Breast epithelium (tissue), 4 donors: ENCODE data around the gene ATG14. TPM values are rescaled to one million over a fixed set of nuclear protein-coding genes. Genes with fewer than 3 reads are reported as not detected.
A peak's percentile ranks its signal among the peaks of the same experiment; 100 is the strongest.

ENCODE experiments used
- DNase-seq, 2 donors: peaks; one replicate each; pipeline ENCODE4 v3.0.0-alpha.2; 2019; ENCODE audit warnings: low spot score in 2 of 2
- H3K27ac ChIP-seq, 2 donors: fragments of 200-600 bp; sonication (generic) in 1 of 2; one replicate each; pipeline ENCODE4 v1.5.1; 2016 to 2019; ENCODE audit warnings: mild to moderate bottlenecking in 1 of 2
- H3K27me3 ChIP-seq, 2 donors: fragments of 200-600 bp; sonication (generic) in 1 of 2; one replicate each; pipeline versions ENCODE4 v1.5.1 to v1.6.0; 2017 to 2019; ENCODE audit warnings: control low read depth in 1 of 2, mild to moderate bottlenecking in 1 of 2
- H3K36me3 ChIP-seq: fragments of 200-600 bp; one replicate; pipeline ENCODE4 v1.5.1; 2019
- H3K4me1 ChIP-seq, 2 donors: fragments of 200-600 bp; sonication (generic); one replicate each; pipeline ENCODE4 v1.5.1; 2016 to 2019; ENCODE audit warnings: control low read depth in 1 of 2
- H3K4me3 ChIP-seq, 3 donors: fragments of 200-600 bp; sonication (generic); 1 replicate in 2 of 3; 2 replicates in 1 of 3; pipeline ENCODE4 v1.5.1; 2016 to 2019; ENCODE audit warnings: mild to moderate bottlenecking in 3 of 3, moderate library complexity in 2 of 3
- H3K9me3 ChIP-seq, 2 donors: fragments of 200-600 bp; sonication (generic) in 1 of 2; one replicate each; pipeline ENCODE4 v1.5.1; 2016 to 2019; ENCODE audit warnings: control low read depth in 1 of 2
- POLR2A ChIP-seq: fragments of 450-650 bp; IDR thresholded peaks from one replicate; pipeline ENCODE4 v1.6.1; 2016; ENCODE audit warnings: antibody characterized with exemption, mild to moderate bottlenecking, moderate library complexity
- POLR2AphosphoS5 ChIP-seq, 3 donors: sonication (generic); formaldehyde crosslinking; IDR thresholded peaks; one replicate each; pipeline ENCODE4 v1.6.1; 2017; ENCODE audit warnings: antibody characterized with exemption in 3 of 3
- intact Hi-C: fragments of 100-400 bp; cut with DNase I; formaldehyde crosslinking; loops from one replicate; pipeline ENCODE4 v1.15.1; 2023; ENCODE audit warnings: low total_unique reads
- total RNA-seq, 3 donors: library from RNA; depleted of rRNA; stranded (reverse); fragments of >200 nt; gene quantifications; one replicate each; pipeline ENCODE4 v1.1.0, GENCODE V29; 2016
- TF ChIP-seq, protein P1 (sequence below), 3 donors: fragments of 450-650 bp; IDR thresholded peaks; one replicate each; pipeline ENCODE4 v1.5.1; 2016 to 2017; ENCODE audit warnings: antibody characterized with exemption in 3 of 3, mild to moderate bottlenecking in 3 of 3, moderate library complexity in 3 of 3

Gene ATG14
- total RNA-seq, 3 donors from 2014 or later, result 14.6 to 28.0 (median 16.1) TPM

DNA sequence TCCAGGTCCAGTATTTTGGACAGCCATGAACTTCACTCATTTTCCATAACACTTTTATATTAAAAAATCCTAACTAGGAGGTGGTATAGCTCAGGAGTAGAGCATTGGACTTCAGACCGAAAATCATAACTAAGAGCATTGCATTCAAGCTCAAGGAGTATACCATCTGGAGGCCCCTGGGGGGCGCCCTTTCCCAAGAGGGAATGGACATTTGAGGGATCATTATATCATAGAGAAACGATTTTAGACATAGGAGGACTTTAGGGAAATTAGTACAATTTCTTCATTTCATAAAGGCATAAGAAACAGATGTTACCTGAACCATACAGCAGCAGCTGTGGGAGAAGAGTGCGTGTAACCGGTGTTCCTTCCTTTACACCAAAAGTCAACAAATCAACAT lies 5.2 kb upstream of the ATG14 start:
- intact Hi-C loops, result no loop called here

DNA sequence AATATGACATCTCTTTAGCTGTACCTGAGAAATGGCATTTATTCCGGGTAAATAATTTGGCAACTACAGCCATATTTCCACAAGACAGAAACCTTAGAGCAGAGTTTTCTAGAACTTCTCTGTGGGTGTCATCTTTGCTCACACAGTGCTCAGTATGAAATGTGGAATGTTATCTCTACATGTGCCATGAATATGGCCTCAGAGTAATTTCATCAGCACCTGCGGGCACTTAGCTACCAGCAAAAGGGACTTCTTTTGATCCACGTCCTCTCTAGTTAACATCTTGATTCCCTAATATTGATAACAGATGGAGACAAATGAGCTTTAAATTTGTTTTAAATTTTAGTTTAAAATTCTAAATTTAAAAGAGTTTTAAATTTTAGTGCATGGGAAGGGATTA lies 2.9 kb upstream of the ATG14 start:
- Histone ChIP-seq H3K9me3 (no peaks in the 10 kb centered on the region), H3K4me3 (no peak overlapping the region), H3K36me3 (no peaks in the 10 kb centered on the region), H3K27ac (no peak overlapping the region), H3K27me3 (no peaks in the 10 kb centered on the region), H3K4me1 (peaks cover 0 to 7% of the 10 kb centered on the region in 2 donors)
- no peak for DNase-seq
- intact Hi-C loops, result no loop called here
- TF ChIP-seq, protein P1, sequence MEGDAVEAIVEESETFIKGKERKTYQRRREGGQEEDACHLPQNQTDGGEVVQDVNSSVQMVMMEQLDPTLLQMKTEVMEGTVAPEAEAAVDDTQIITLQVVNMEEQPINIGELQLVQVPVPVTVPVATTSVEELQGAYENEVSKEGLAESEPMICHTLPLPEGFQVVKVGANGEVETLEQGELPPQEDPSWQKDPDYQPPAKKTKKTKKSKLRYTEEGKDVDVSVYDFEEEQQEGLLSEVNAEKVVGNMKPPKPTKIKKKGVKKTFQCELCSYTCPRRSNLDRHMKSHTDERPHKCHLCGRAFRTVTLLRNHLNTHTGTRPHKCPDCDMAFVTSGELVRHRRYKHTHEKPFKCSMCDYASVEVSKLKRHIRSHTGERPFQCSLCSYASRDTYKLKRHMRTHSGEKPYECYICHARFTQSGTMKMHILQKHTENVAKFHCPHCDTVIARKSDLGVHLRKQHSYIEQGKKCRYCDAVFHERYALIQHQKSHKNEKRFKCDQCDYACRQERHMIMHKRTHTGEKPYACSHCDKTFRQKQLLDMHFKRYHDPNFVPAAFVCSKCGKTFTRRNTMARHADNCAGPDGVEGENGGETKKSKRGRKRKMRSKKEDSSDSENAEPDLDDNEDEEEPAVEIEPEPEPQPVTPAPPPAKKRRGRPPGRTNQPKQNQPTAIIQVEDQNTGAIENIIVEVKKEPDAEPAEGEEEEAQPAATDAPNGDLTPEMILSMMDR (IDR thresholded peaks at IDR 0.05), result no peak
- TF ChIP-seq POLR2AphosphoS5 (IDR thresholded peaks at IDR 0.05), result no peak
- TF ChIP-seq POLR2A, result no peak

More for the DNA sequence above, 5.2 kb upstream of the ATG14 start:
- DNase-seq, result no peak
- Histone ChIP-seq H3K4me3 (no peak overlapping the region), H3K36me3 (no peaks in the 10 kb centered on the region), H3K9me3 (no peaks in the 10 kb centered on the region), H3K27me3 (no peaks in the 10 kb centered on the region), H3K27ac (no peak overlapping the region), H3K4me1 (peaks cover 0 to 5% of the 10 kb centered on the region in 2 donors)
- TF ChIP-seq POLR2AphosphoS5 (IDR thresholded peaks at IDR 0.05) (no peak), POLR2A (no peak)
- TF ChIP-seq, protein P1 (IDR thresholded peaks at IDR 0.05), result no peak

DNA sequence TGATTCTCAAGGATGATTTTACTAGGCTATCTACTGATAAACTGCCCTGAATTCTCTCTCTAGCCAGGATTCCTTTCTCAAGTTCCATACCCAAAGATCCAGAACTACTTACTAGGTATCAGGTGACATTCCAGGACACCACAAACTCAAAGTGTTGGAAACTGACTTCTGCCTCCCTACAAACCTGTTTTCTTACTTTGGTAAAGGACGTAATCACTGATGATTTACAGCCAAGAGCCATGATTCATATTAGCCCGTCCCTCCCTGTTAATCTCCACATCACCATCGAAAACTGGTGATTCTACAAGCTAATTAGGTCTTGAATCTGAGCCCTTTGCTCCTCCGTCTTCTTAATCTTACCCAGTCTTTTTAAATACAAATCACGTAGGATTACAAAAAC lies 1.0 kb upstream of the ATG14 start:
- Histone ChIP-seq H3K27me3 (no peaks in the 10 kb centered on the region), H3K9me3 (no peaks in the 10 kb centered on the region), H3K36me3 (no peaks in the 10 kb centered on the region), H3K4me3 (peak overlapping the region in 2 of 3 donors; percentile 95 to 98), H3K27ac (peak overlapping the region; percentile 93 to 96), H3K4me1 (peaks cover 0 to 13% of the 10 kb centered on the region in 2 donors)
- intact Hi-C loops, result no loop called here
- DNase-seq, result no peak
- TF ChIP-seq POLR2AphosphoS5 (IDR thresholded peaks at IDR 0.05), result peak in 1 of 3 donors; percentile 43
- TF ChIP-seq, protein P1 (IDR thresholded peaks at IDR 0.05), result no peak
- TF ChIP-seq POLR2A, result no peak

DNA sequence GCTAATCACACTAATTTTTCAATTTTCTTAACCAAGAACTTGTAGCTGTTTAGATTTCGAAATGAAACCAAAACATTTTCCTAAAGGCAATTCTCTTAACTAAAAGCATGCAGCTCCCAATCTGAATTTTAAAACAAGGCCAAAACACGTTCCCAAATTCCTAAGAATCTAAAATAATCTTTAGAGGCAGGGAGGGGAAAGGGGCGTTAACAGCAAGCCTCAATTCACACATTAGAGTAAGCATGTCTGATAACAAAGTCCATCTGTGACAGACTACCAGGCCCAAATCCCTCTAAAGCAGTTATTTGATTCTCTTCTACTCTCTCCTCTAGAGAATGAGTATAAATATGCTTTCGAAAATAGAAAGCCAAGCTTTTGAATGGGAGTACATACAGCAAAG lies 754 bp downstream of the ATG14 start:
- no peaks in the 10 kb centered on the region for H3K36me3 ChIP-seq
- H3K9me3 ChIP-seq, result no peaks in the 10 kb centered on the region
- no peak for DNase-seq
- peak overlapping the region; percentile 91 to 98 (median 95) for H3K4me3 ChIP-seq
- peaks cover 0 to 13% of the 10 kb centered on the region in 2 donors for H3K4me1 ChIP-seq
- intact Hi-C loops, result no loop called here
- H3K27ac ChIP-seq, result peak overlapping the region; percentile 93 to 96
- no peaks in the 10 kb centered on the region for H3K27me3 ChIP-seq
- TF ChIP-seq, protein P1 (IDR thresholded peaks at IDR 0.05), result no peak
- TF ChIP-seq POLR2A (no peak), POLR2AphosphoS5 (IDR thresholded peaks at IDR 0.05) (no peak)

DNA sequence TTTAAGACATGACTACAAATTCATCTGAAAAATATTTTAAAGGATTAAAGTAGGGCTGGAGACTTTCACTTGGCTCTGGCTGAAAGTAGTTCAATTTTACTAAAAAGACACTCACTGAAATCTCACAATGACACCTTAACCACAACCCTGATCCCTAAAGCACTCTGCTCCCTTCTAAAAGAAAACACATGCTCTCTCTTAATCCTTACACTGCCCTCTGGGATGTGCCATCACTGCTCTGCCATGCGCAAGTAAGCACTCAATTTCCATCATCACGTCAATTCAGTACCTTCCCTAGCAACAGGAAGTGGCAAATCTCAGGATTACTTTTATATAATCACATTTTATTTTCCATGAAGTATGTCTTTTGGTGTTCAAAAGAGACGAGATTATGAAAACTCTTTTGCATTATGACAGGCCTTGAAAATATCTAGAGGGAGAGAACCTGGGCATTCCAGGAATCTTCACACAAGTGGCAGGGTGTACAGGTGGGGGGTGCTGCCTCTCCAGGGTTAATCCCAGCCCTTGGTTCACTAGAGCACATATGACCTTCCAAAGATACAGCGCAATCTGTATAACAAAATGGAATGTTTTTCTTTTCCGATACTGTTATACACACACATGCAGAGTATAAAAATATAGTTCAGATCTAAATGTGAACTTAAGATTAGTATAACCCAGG lies 7.3 kb downstream of the ATG14 start:
- Histone ChIP-seq H3K27ac (no peak overlapping the region), H3K4me3 (no peak overlapping the region), H3K9me3 (no peaks in the 10 kb centered on the region), H3K27me3 (no peaks in the 10 kb centered on the region), H3K36me3 (no peaks in the 10 kb centered on the region), H3K4me1 (peaks cover 0 to 4% of the 10 kb centered on the region in 2 donors)
- DNase-seq, result no peak
- intact Hi-C loops, result no loop called here
- TF ChIP-seq POLR2A (no peak), POLR2AphosphoS5 (IDR thresholded peaks at IDR 0.05) (no peak)
- TF ChIP-seq, protein P1 (IDR thresholded peaks at IDR 0.05), result no peak
